GM10847 (cell line): ENCODE results near the gene DRC3.

Experiments used
- POLR2A ChIP-seq: IDR thresholded peaks from 2 replicates; pipeline ENCODE4 v1.6.1; 2011; ENCODE audit not compliant: insufficient read length; ENCODE audit errors: extremely low read depth

Gene DRC3

GRCh38 chr17:17951524-17951923, 21.1 kb upstream of the DRC3 start:
- no peak for TF ChIP-seq POLR2A

- TF ChIP-seq POLR2A: no peak
Observed at GRCh38 chr17:17952691-17953090, 20.0 kb upstream of the DRC3 start.

- TF ChIP-seq POLR2A: no peak
Observed at GRCh38 chr17:17954079-17954478, 18.6 kb upstream of the DRC3 start.

- TF ChIP-seq POLR2A: no peak
Observed at GRCh38 chr17:17957584-17957916, 15.1 kb upstream of the DRC3 start.

GRCh38 chr17:17958982-17959381, 13.7 kb upstream of the DRC3 start:
- no peak for TF ChIP-seq POLR2A

- TF ChIP-seq POLR2A: no peak
Observed at GRCh38 chr17:17959520-17960361, 12.9 kb upstream of the DRC3 start.

- no peak for TF ChIP-seq POLR2A
Observed at GRCh38 chr17:17960500-17961030, 12.1 kb upstream of the DRC3 start.

- no peak for TF ChIP-seq POLR2A
Observed at GRCh38 chr17:17963066-17963465, 9.6 kb upstream of the DRC3 start.

GRCh38 chr17:17963694-17964436, 8.8 kb upstream of the DRC3 start:
- TF ChIP-seq POLR2A: no peak

- no peak for TF ChIP-seq POLR2A
Observed at GRCh38 chr17:17964710-17965109, 8.0 kb upstream of the DRC3 start.

GRCh38 chr17:17965152-17965721, 7.4 kb upstream of the DRC3 start:
- TF ChIP-seq POLR2A: no peak

GRCh38 chr17:17966399-17966798, 6.3 kb upstream of the DRC3 start:
- TF ChIP-seq POLR2A: no peak

GRCh38 chr17:17970699-17971430, 1.8 kb upstream of the DRC3 start:
- no peak for TF ChIP-seq POLR2A

- TF ChIP-seq POLR2A: no peak
Observed at GRCh38 chr17:17971431-17972125, 1.1 kb upstream of the DRC3 start.

- no peak for TF ChIP-seq POLR2A
Observed at GRCh38 chr17:17972952-17973254, 241 bp downstream of the DRC3 start.
